GM18498 (cell line): ENCODE measurements around the gene POLR1F.
A peak's percentile ranks its signal among the peaks of the same experiment; 100 is the strongest.
"Not testable (repeated sequence)": the region's sequence is repeated elsewhere in the genome, so short reads cannot be mapped to it uniquely, and the experiment has no call there.

Source experiments
- ATAC-seq: cut with Tn5 transposase; IDR thresholded peaks from one replicate; pipeline ENCODE4 v1.9.1; 2021; ENCODE audit warnings: mild to moderate bottlenecking, moderate library complexity; ENCODE audit not compliant: unreplicated experiment

The POLR1F gene, protein sequence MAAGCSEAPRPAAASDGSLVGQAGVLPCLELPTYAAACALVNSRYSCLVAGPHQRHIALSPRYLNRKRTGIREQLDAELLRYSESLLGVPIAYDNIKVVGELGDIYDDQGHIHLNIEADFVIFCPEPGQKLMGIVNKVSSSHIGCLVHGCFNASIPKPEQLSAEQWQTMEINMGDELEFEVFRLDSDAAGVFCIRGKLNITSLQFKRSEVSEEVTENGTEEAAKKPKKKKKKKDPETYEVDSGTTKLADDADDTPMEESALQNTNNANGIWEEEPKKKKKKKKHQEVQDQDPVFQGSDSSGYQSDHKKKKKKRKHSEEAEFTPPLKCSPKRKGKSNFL

GRCh38 chr7:19708397-19709248, at the start of gene POLR1F:
Gene POLR1F, minus strand, starts transcription at chr7:19709037. Its CDS starts 21 bp downstream, at chr7:19709016.
- peak; percentile 98 for ATAC-seq

DNA sequence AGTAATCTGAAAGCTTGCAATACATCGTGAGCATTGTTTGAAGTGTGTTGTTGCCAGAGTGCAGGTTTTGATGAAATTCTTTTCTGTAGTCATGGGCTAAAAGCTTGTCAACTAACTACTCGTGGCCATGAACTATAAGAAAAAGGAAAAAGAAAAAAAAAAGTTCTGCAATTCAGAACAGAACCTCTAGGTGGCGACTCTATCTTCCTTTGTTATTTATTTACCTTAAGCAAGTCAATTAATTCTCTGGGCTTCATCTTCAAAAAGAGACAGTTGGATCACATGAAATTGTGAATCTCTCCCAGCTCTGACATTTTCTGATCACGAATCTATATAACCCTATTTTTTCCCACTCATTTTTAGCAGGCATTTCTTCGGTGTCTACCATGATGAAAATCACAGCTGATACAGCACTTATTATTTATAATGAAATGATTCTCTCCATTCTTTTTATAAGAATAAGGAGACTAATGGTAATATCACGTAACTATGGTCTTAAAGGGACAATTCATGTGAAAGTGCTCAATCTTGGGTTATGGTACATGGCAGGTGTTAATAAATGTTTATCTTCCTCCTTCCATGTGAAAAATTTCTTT, 45.8 kb upstream of the POLR1F start:
- ATAC-seq, result no peak

- ATAC-seq, result no peak
These were observed 43.2 kb upstream of the POLR1F start for GRCh38 chr7:19752020-19752419.

DNA sequence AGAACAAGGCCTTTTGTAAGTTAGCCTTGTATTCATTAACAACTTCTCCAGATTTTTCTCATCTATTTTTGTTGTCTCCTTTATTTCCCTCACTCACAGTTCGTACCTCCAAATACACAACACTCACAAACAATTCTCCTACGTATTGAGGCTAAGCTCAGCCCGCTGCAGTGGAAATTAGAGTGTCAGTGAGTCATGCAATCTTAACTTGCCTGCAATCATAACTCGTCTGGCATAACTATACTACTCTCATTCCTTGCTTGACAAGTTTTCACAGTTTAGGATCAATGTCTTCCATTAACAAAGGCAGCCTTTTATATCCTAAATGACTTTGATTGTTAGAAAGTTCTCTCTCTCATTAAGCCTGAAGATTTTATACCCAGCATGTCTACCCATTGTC, 40.8 kb upstream of the POLR1F start:
- ATAC-seq, result no peak

DNA sequence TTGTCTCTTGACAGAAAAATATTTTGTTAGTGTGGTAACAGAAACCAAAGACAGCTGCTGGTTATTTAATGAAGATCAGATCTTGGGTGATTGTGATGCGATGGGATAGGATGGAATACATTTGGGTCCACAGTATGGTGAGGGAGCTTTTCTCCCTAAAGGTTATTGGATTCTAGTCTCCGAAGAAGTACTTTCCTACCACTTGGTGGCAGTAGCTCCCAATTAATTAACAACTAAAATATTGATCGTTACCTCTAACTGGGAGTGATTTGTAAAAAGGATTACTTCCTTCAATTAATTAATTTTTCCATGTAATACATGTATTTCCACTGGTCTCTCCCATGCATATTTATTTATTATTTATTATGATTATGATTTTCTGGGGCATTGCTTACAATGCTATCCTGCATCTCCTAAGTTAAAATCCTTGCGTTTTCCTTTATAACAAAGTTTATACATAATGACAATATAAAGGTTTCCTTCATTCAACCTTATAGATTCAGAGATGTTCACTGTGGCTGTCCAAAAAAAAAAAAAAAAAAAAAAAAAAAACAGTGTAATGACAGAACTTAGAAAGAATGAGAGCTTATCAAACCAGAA, 39.0 kb upstream of the POLR1F start:
- peak; percentile 49 for ATAC-seq

DNA sequence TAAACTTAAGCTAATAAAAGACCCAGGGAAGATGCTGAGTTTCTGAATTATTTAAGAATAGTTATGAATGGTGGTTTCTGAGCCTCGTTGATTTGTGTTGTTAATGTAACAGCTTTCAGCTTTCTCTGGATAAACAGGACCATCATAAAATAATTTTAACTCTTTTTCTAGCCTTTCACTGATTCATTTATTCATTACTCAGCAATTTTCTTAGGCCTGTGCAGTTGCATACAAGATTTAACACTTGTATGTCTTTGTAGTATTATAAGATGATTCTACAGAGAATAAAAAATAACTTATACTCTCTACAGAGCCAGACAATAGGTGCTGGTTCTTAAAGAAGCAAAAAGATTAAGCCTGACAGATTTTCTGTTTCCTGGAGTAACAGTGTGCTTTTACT, 35.2 kb upstream of the POLR1F start:
- no peak for ATAC-seq

GRCh38 chr7:19728716-19729115, 19.9 kb upstream of the POLR1F start:
- no peak for ATAC-seq

DNA sequence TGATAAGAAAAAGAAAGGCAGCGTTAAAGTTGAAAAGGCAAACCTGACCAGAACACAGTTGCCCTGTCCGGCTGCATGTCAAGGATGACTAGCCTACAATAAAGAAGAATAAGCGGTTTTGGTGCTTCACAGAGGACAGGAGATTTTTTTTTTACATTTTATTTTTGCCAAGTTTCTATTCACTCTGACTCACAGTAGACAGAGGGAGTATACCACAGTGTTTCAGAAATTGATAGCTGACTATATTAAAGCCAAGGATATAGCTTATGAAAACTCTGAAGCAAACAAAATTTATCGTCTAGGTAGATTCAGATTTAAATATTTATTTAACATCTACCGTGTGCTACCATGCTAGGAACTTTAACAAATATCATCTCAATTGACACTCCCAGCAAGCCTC, 16.9 kb upstream of the POLR1F start:
- ATAC-seq, result no peak

DNA sequence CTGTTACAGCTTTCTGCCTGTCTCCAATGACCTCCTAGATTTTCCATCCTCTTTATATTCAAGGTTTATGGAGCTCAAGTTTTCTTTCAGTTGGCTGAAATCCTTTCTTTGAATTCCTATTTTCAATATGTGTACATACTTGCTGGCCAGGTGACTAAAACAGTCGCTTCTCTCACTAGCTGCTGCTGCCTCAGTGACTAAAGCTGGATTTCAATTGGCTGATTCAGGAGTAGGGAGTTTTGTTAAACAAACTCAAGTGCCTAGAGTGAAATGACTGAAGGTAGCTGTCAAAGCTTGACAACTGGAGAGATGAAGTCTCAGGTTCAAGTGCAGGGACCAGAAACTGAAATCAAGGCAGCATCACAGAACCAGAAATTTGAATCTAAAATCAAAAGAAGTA, 6.7 kb upstream of the POLR1F start:
- no peak for ATAC-seq

GRCh38 chr7:19713676-19714075, 4.8 kb upstream of the POLR1F start:
- no peak for ATAC-seq

- peak; percentile 1 for ATAC-seq
These were observed 377 bp upstream of the POLR1F start for GRCh38 chr7:19709249-19709578.

DNA sequence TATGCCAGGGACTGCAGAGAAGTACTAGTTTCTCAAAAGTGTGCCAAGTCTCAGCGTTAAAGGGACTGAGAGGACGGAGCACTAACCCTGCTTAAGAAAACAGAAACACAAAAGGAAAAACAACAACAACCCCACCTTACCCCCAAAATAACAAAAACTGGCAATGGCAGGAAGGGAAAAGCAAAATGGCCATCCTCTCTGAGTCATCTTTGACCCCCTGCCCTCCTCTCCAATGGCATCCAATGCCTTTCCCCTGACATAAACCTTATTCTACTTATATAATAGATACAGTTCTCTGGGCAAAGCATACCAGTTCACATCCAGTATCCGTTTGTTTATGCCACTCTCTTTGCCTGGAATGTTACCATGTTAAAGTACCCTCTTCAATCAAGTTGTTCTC, 1.6 kb downstream of the POLR1F start:
- ATAC-seq, result no peak

- ATAC-seq, result no peak
These were observed 3.2 kb downstream of the POLR1F start for GRCh38 chr7:19705663-19706062.

DNA sequence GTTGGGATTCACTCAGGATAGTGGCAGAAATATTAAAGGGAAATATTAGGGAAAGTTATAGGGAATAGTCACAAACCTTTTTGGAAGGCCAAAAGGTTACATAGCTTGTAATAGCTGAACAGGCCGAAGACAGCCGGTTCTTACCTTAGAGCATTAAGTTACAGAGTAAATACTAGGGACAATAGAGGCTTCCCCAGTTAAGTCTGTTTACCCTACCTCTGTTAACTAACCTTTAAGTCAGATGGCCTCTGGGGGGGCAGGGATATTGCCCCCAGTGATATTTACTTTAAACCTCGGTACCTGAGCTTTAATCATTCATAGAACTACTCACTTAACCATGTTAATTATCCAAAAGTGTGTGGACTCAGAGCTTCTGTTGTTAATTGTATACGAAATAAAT, 7.4 kb downstream of the POLR1F start:
- no peak for ATAC-seq

- no peak for ATAC-seq
These were observed 7.9 kb downstream of the POLR1F start for GRCh38 chr7:19700936-19701335.

DNA sequence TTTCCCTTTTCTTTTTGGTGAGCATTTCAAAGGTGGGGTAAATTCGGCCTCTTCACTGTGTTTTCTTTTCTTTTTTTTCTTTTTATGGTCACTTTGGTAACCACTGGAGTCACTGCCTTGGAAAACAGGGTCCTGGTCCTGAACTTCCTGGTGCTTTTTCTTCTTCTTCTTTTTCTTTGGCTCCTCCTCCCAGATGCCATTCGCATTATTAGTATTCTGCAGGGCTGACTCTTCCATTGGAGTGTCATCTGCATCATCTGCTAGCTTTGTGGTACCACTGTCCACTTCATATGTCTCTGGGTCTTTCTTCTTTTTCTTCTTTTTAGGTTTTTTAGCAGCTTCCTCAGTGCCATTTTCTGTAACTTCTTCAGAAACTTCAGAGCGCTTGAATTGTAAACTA, 10.5 kb downstream of the POLR1F start:
- ATAC-seq, result no peak

GRCh38 chr7:19696926-19697325, 11.9 kb downstream of the POLR1F start:
- ATAC-seq, result no peak

DNA sequence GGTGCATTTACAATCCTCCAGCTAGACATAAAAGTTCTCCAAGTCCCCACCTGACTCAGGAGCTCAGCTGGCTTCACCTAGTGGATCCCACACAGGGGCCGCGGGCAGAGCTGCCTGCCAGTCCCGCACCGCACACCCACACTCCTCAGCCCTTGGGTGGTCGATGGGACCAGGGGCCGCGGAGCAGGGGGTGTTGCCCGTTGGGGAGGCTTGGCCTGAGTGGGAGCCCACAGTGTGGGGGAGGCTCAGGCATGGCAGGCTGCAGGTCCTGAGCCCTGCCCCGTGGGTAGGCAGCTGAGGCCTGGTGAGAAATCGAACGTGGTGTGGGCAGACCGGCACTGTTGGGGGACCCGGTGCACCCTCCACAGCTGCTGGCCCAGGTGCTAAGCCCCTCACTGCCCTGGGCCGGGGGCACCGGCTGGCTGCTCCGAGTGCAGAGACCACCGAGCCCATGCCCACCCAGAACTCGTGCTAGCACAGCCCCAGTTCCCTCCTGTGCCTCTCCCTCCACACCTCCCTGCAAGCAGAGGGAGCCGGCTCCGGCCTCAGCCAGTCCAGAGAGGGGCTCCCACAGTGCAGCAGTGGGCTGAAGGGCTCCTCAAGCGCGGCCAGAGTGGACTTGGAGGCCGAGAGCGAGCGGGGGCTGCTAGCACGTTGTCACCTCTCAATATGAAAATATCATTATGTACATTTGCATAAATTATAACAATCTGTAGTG, 16.6 kb downstream of the POLR1F start:
- ATAC-seq, result no peak

- ATAC-seq, result no peak
These were observed 18.1 kb downstream of the POLR1F start for GRCh38 chr7:19690736-19691135.

GRCh38 chr7:19689130-19689529, 19.7 kb downstream of the POLR1F start:
- ATAC-seq, result not testable (repeated sequence)

DNA sequence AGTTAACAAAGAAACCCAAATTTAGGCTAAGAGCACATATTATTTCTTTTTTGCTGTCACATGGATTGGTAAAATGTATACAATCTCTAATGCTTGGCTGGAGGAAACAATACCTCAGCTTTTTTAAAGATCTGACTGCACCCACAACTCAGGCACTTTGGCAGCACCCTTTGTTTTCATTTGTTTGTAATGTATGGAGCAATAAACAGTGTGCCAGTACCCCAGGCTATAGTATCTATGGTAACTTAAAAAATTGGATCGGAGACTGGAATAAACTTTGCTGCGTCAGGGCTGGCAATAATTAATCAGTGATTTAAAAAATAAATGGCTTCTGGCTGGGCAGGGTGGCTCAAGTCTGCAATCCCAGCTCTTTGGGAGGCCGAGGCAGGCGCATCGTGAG, 27.2 kb downstream of the POLR1F start:
- ATAC-seq, result no peak
